ENCODE measurements around the gene E2F8. TPM values are rescaled to one million over a fixed set of nuclear protein-coding genes. Genes with fewer than 3 reads are reported as not detected.

Gene E2F8
- polyA plus RNA-seq, 2 of the 4 experiments (the other 2 are of a cell fraction) = 5.7 to 7.4 TPM

GRCh38 chr11:19253153-19253745 is 12.5 kb upstream of the E2F8 start:
- no peak overlapping the region for H3K27ac ChIP-seq
- 58% methylated on average over 7 of the region's 7 CpGs for WGBS (ENCODE audit: missing lambda C conversion rate)
- CTCF ChIA-PET = interaction anchor here (1.0 to 2.6 kb wide), 5 partner anchors 176 to 302 kb away, joined by 3 to 15 read pairs (median 6); no protein-coding TSS in a partner anchor
- FAIRE-seq = no peak
- POLR2A ChIA-PET = no interaction called here
- DNase-seq (ENCODE audit: low read depth in 1 of 2, low spot score in 1 of 2) = no peak
- H3K4me3 ChIP-seq = no peak overlapping the region
- H3K4me2 ChIP-seq = no peak overlapping the region
- no peak for TF ChIP-seq KDM5A (IDR thresholded peaks at IDR 0.05)
- no peak for TF ChIP-seq NFE2L2 (conservative IDR thresholded peaks at IDR 0.05; ENCODE audit: low read length)
- TF ChIP-seq MYC (IDR thresholded peaks at IDR 0.05; ENCODE audit: borderline replicate concordance, low read length) = no peak
- H3K9me3 ChIP-seq = peaks cover 5% of the 10 kb centered on the region; the same call in 1 of the 3 replicates
- no peaks in the 10 kb centered on the region for H3K4me1 ChIP-seq
- no peak for ATAC-seq

GRCh38 chr11:19252394-19253152 is 11.8 kb upstream of the E2F8 start:
- no peak for FAIRE-seq
- no peak overlapping the region for H3K4me3 ChIP-seq
- ChIA-PET POLR2A (interaction anchor here (0.6 kb wide), 1 partner anchor 14 kb away, joined by 3 read pairs; no protein-coding TSS in a partner anchor), CTCF (interaction anchor here (1.0 to 2.6 kb wide), 5 partner anchors 7 to 303 kb away, joined by 3 to 15 read pairs (median 9); no protein-coding TSS in a partner anchor)
- no peak for DNase-seq (ENCODE audit: low read depth in 1 of 2, low spot score in 1 of 2)
- H3K27ac ChIP-seq = no peak overlapping the region
- no peak overlapping the region for H3K4me2 ChIP-seq
- H3K4me1 ChIP-seq = no peaks in the 10 kb centered on the region
- 59% methylated on average over 8 of the region's 8 CpGs for WGBS (ENCODE audit: missing lambda C conversion rate)
- no peak for ATAC-seq
- H3K9me3 ChIP-seq = peaks cover 9% of the 10 kb centered on the region; the same call in 1 of the 3 replicates
- no peak for TF ChIP-seq RNF2 (IDR thresholded peaks at IDR 0.05; ENCODE audit: borderline replicate concordance, low read depth)
- TF ChIP-seq ESRRA (IDR thresholded peaks at IDR 0.05; ENCODE audit: borderline replicate concordance, low read length) = no peak
- no peak for TF ChIP-seq NFE2L2 (conservative IDR thresholded peaks at IDR 0.05; ENCODE audit: low read length)
- no peak for TF ChIP-seq HOXB13 (CRISPR knock-in tag; IDR thresholded peaks at IDR 0.05; ENCODE audit: low read depth)
- TF ChIP-seq EHMT2 (IDR thresholded peaks at IDR 0.05; ENCODE audit: low read depth) = no peak
- no peak for TF ChIP-seq MAX (IDR thresholded peaks at IDR 0.05)
- no peak for TF ChIP-seq EP300 (IDR thresholded peaks at IDR 0.05)
- TF ChIP-seq HOXB5 (CRISPR knock-in tag; IDR thresholded peaks at IDR 0.05) = no peak
- TF ChIP-seq RAD21 (conservative IDR thresholded peaks at IDR 0.05 in 1 of 2, IDR thresholded peaks at IDR 0.05 in 1 of 2) = no peak
- TF ChIP-seq MYC (IDR thresholded peaks at IDR 0.05; ENCODE audit: borderline replicate concordance, low read length) = no peak
- no peak for TF ChIP-seq JUN (IDR thresholded peaks at IDR 0.05)
- TF ChIP-seq, protein P1, sequence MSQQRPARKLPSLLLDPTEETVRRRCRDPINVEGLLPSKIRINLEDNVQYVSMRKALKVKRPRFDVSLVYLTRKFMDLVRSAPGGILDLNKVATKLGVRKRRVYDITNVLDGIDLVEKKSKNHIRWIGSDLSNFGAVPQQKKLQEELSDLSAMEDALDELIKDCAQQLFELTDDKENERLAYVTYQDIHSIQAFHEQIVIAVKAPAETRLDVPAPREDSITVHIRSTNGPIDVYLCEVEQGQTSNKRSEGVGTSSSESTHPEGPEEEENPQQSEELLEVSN (IDR thresholded peaks at IDR 0.05; ENCODE audit: borderline replicate concordance, low read depth) = no peak
- no peak for TF ChIP-seq SMC3 (IDR thresholded peaks at IDR 0.05)
- TF ChIP-seq HES2 (IDR thresholded peaks at IDR 0.05) = no peak
- TF ChIP-seq POLR2A (IDR thresholded peaks at IDR 0.05; ENCODE audit: low read length) = no peak
- no peak for TF ChIP-seq RARB (CRISPR knock-in tag; IDR thresholded peaks at IDR 0.05)
- TF ChIP-seq ATOH8 (CRISPR knock-in tag; IDR thresholded peaks at IDR 0.05; ENCODE audit: low read depth) = no peak
- TF ChIP-seq TP53 (CRISPR knock-in tag; IDR thresholded peaks at IDR 0.05) = no peak

DNA sequence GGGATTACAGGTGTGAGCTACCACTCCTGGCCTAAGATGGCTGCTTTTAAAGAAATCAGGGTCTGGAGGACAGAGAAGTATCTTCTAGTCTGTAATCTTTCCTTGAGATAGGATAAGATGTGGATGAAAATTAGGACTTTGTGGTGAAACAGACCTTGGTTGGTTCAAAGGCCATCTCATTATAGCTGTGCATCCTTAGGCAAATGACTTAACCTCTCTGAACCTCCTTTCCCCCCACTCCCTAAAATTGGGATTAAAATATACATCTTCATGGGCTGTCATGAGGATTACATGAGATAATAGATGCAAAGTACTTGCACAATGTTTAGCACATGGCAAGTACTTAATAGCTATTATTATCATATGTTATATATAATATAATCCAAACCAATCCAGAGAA is 10.8 kb upstream of the E2F8 start:
- Histone ChIP-seq H3K9me3 (peaks cover 9% of the 10 kb centered on the region; the same call in 1 of the 3 replicates), H3K4me1 (no peaks in the 10 kb centered on the region), H3K27ac (no peak overlapping the region), H3K4me3 (no peak overlapping the region), H3K4me2 (no peak overlapping the region)
- no peak for DNase-seq (ENCODE audit: low read depth in 1 of 2, low spot score in 1 of 2)
- ATAC-seq = no peak
- TF ChIP-seq ZFP36 (IDR thresholded peaks at IDR 0.05; ENCODE audit: borderline replicate concordance, partially characterized antibody) = peak; percentile 47
- TF ChIP-seq RFX5 (IDR thresholded peaks at IDR 0.05) = no peak
- no peak for FAIRE-seq
- ChIA-PET CTCF (interaction anchor here (1.1 to 2.6 kb wide), 5 partner anchors 8 to 302 kb away, joined by 4 to 10 read pairs (median 8); no protein-coding TSS in a partner anchor), POLR2A (no interaction called here)
